K562 (cell line): ENCODE data around the gene DLST. TPM values are rescaled to one million over a fixed set of nuclear protein-coding genes. Genes with fewer than 3 reads are reported as not detected.

ENCODE experiments used
- ARID1B ChIP-seq: fragments of 450-650 bp; IDR thresholded peaks from 2 replicates; pipeline ENCODE4 v1.6.1; 2016; ENCODE audit warnings: antibody characterized with exemption, mild to moderate bottlenecking, inconsistent platforms
- FOXM1 ChIP-seq, 2 experiments: fragments of 450-650 bp in 1 of 2; sonication (generic) in 1 of 2; formaldehyde crosslinking in 1 of 2; IDR thresholded peaks; 2 replicates each; pipeline versions ENCODE4 v1.6.1 to v1.9.0; 2017 to 2022; ENCODE audit warnings: low read depth in 2 of 2, mild to moderate bottlenecking in 2 of 2, missing genetic modification reagents in 1 of 2, moderate library complexity in 1 of 2
- GATAD2A ChIP-seq: fragments of 450-650 bp; IDR thresholded peaks from 2 replicates; pipeline ENCODE4 v1.6.1; 2017
- JUND ChIP-seq, 2 experiments: IDR thresholded peaks; 2 replicates in 1 of 2; 3 replicates in 1 of 2; pipeline ENCODE4 v1.6.1; 2011; ENCODE audit warnings: borderline replicate concordance in 2 of 2, low read depth in 2 of 2, low read length in 2 of 2, improper control_type of control experiment in 1 of 2, missing biosample characterization in 1 of 2, missing genetic modification characterization in 1 of 2, missing genetic modification reagents in 1 of 2
- NCOA1 ChIP-seq: fragments of 450-650 bp; IDR thresholded peaks from 2 replicates; pipeline ENCODE4 v1.6.1; 2016; ENCODE audit warnings: low read depth
- NR2C1 ChIP-seq, 2 experiments: fragments of 450-650 bp; IDR thresholded peaks; 2 replicates each; pipeline ENCODE4 v1.6.1; 2017; ENCODE audit warnings: mild to moderate bottlenecking in 2 of 2, antibody characterized with exemption in 1 of 2, inconsistent platforms in 1 of 2, missing compliant biosample characterization in 1 of 2, missing genetic modification characterization in 1 of 2
- TAL1 ChIP-seq: fragments of 450-650 bp; IDR thresholded peaks from 2 replicates; pipeline ENCODE4 v1.6.1; 2016; ENCODE audit warnings: mild to moderate bottlenecking
- polyA plus RNA-seq, 8 experiments: library from polyadenylated mRNA; depleted of rRNA in 4 of 8; stranded (reverse) in 5 of 8; unstranded in 3 of 8; fragments of >200 nt; fragmentation: Nextera tagmentation in 2 of 8; fragmentation: Illumina TruSeq in 1 of 8; extraction: Ambion mirVana in 2 of 8; extraction: Trizol in 1 of 8; gene quantifications; 2 replicates each; pipeline versions ENCODE4 v1.2.1 to v1.2.3, GENCODE V29; 2011 to 2014; ENCODE audit warnings: inconsistent platforms in 1 of 8, missing spikeins in 1 of 8
- total RNA-seq, 7 experiments: library from RNA; depleted of rRNA in 6 of 7; stranded (reverse); fragments of >200 nt in 6 of 7; fragmentation: Illumina TruSeq in 2 of 7; extraction: Trizol in 2 of 7; gene quantifications; 2 replicates each; pipeline versions ENCODE4 v1.2.1 to v1.2.3, GENCODE V29; 2011 to 2021; ENCODE audit warnings: low replicate concordance in 1 of 7
- TF ChIP-seq, protein P1 (sequence below): fragments of 450-650 bp; IDR thresholded peaks from 2 replicates; pipeline ENCODE4 v1.6.1; 2016

DLST gene
- total and polyA plus RNA-seq, 9 of the 15 experiments (the other 6 are each of a cell fraction or from before 2014, with no cell fraction given), result 3.0 to 73.7 (median 45.4) TPM

DNA sequence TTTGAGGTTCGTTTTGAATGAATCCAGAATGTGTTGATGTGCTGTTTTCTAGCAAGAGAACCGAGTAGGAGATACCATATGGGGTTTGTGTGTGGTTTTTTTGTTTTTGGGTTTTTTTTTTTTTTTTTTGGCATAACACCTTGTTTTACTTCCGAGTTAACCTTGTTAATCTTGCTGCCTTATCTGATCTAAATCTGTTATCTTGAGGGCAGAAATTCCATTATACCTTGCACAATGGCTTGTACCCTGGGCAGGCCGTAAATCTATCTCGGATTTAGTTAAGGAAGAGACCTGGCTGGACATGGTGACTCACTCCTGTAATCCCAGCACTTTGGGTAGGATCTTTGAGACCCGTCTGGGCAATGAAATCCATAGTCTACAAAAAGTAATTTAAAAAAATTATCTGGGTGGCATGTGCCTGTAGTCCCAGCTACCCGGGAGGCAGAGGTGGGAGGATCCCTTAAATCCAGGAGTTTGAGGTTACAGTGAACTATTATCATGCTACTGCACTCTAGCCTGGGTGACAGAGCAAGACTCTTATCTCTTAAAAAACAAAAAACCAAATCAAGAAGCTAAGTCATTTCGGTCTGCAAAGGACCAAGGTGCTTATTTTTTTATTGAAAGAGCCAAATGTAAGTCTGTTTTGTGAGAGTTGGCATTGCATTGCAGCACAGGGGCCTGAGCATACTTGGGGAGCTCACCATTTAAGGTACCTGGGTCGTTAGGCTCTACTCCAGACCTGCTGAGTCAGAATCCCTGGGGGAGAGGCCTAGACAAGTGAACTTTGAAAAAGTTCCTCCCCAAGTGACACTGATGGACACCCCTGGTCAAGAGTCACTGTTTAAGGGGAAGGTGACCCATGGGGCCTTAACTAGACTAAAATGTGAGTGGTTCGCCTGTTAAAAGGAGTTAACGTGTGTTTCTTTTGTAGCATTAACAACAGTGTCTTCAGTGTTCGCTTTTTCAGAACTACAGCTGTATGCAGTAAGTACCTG, 6.7 kb downstream of the DLST start (continued):
- TF ChIP-seq TAL1 (peak; percentile 86), FOXM1 (IDR thresholded peaks at IDR 0.05; ENCODE audit: low read depth) (0 out of 2 replicates have a peak, but pooled peaks have one; percentile 14), FOXM1 (CRISPR knock-in tag; IDR thresholded peaks at IDR 0.05; ENCODE audit: low read depth) (no peak), ARID1B (peak; percentile 96), GATAD2A (peak; percentile 82; the same call in 1 of the 2 replicates), NR2C1 (IDR thresholded peaks at IDR 0.05) (no peak; the same call in 1 of the 2 replicates), NR2C1 (tag; IDR thresholded peaks at IDR 0.05) (peak; percentile 39; the same call in 1 of the 2 replicates), JUND (IDR thresholded peaks at IDR 0.05; ENCODE audit: borderline replicate concordance, low read depth, low read length) (peak; percentile 53; the same call in 1 of the 2 replicates), JUND (tag; IDR thresholded peaks at IDR 0.05; ENCODE audit: borderline replicate concordance, low read depth, low read length) (no peak; the same call in 2 of the 3 replicates), NCOA1 (peak; percentile 20; the same call in 1 of the 2 replicates)
- TF ChIP-seq, protein P1, sequence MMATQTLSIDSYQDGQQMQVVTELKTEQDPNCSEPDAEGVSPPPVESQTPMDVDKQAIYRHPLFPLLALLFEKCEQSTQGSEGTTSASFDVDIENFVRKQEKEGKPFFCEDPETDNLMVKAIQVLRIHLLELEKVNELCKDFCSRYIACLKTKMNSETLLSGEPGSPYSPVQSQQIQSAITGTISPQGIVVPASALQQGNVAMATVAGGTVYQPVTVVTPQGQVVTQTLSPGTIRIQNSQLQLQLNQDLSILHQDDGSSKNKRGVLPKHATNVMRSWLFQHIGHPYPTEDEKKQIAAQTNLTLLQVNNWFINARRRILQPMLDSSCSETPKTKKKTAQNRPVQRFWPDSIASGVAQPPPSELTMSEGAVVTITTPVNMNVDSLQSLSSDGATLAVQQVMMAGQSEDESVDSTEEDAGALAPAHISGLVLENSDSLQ, result peak; percentile 87
